Neural progenitor cell (in vitro differentiated cells): ENCODE measurements around the gene PSMD13.

ENCODE experiments used
- CTCF ChIP-seq: fragments of 200-600 bp; sonication (generic); IDR thresholded peaks from 2 replicates; pipeline ENCODE4 v1.5.1; 2017; ENCODE audit warnings: antibody characterized with exemption, mild to moderate bottlenecking
- EZH2 ChIP-seq: fragments of 200-600 bp; sonication (generic); IDR thresholded peaks from 2 replicates; pipeline ENCODE4 v1.6.1; 2017; ENCODE audit warnings: antibody characterized with exemption, mild to moderate bottlenecking, moderate library complexity
- EZH2phosphoT487 ChIP-seq: fragments of 200-600 bp; sonication (generic); IDR thresholded peaks from 2 replicates; pipeline ENCODE4 v1.6.1; 2017; ENCODE audit warnings: antibody characterized with exemption

- no peak for TF ChIP-seq CTCF
- no peak for TF ChIP-seq EZH2phosphoT487
- TF ChIP-seq EZH2: no peak
Observed at GRCh38 chr11:218815-219593, 17.8 kb upstream of the PSMD13 start.
